ENCODE measurements around the gene RASA3. TPM values are rescaled to one million over a fixed set of nuclear protein-coding genes. Genes with fewer than 3 reads are reported as not detected.

Gene RASA3
- total RNA-seq, 1 experiment from 2014 or later, result 0.56 TPM

- Histone ChIP-seq H3K27me3 (ENCODE audit: low read length) (no peaks in the 10 kb centered on the region), H3K9me2 (replicated peaks; ENCODE audit: insufficient read depth, low read length) (no peaks in the 10 kb centered on the region), H3K4me2 (ENCODE audit: low read depth, low read length, poor library complexity, severe bottlenecking) (no peak overlapping the region), H3K36me3 (ENCODE audit: insufficient read depth, low read length) (no peaks in the 10 kb centered on the region), H3K27ac (ENCODE audit: low read length) (no peak overlapping the region), H3K79me2 (ENCODE audit: low read length) (no peaks in the 10 kb centered on the region), H3K9ac (ENCODE audit: low read length) (no peak overlapping the region), H4K20me1 (ENCODE audit: insufficient read depth, low read depth, low read length) (no peaks in the 10 kb centered on the region), H3K4me3 (ENCODE audit: low read length) (no peak overlapping the region), H3K9me3 (ENCODE audit: low read length) (no peaks in the 10 kb centered on the region; the same call in 1 of the 2 replicates), H3K4me1 (ENCODE audit: low read length) (peaks cover 13% of the 10 kb centered on the region), H2AFZ (ENCODE audit: low read length) (no peak overlapping the region)
- no peak for DNase-seq
Measured at GRCh38 chr13:114029866-114030625, 102.4 kb downstream of the RASA3 start.

GRCh38 chr13:114027826-114028225 is 104.6 kb downstream of the RASA3 start:
- no peaks in the 10 kb centered on the region for H3K9me2 ChIP-seq (replicated peaks; ENCODE audit: insufficient read depth, low read length)
- H3K79me2 ChIP-seq (ENCODE audit: low read length), result no peaks in the 10 kb centered on the region
- no peaks in the 10 kb centered on the region for H3K27me3 ChIP-seq (ENCODE audit: low read length)
- no peak overlapping the region for H3K27ac ChIP-seq (ENCODE audit: low read length)
- peaks cover 23% of the 10 kb centered on the region for H3K4me1 ChIP-seq (ENCODE audit: low read length)
- no peaks in the 10 kb centered on the region for H4K20me1 ChIP-seq (ENCODE audit: insufficient read depth, low read depth, low read length)
- DNase-seq, result no peak
- H3K9me3 ChIP-seq (ENCODE audit: low read length), result no peaks in the 10 kb centered on the region; the same call in 1 of the 2 replicates
- H3K4me2 ChIP-seq (ENCODE audit: low read depth, low read length, poor library complexity, severe bottlenecking), result peak overlapping the region; percentile 30
- H2AFZ ChIP-seq (ENCODE audit: low read length), result no peak overlapping the region
- no peak overlapping the region for H3K9ac ChIP-seq (ENCODE audit: low read length)
- no peak overlapping the region for H3K4me3 ChIP-seq (ENCODE audit: low read length)
- no peaks in the 10 kb centered on the region for H3K36me3 ChIP-seq (ENCODE audit: insufficient read depth, low read length)

- Histone ChIP-seq H3K9ac (ENCODE audit: low read length) (no peak overlapping the region), H3K9me2 (replicated peaks; ENCODE audit: insufficient read depth, low read length) (no peaks in the 10 kb centered on the region), H3K4me2 (ENCODE audit: low read depth, low read length, poor library complexity, severe bottlenecking) (peak overlapping the region; percentile 30), H2AFZ (ENCODE audit: low read length) (no peak overlapping the region), H3K79me2 (ENCODE audit: low read length) (no peaks in the 10 kb centered on the region), H3K27ac (ENCODE audit: low read length) (no peak overlapping the region), H3K27me3 (ENCODE audit: low read length) (no peaks in the 10 kb centered on the region), H3K9me3 (ENCODE audit: low read length) (no peaks in the 10 kb centered on the region; the same call in 1 of the 2 replicates), H3K4me1 (ENCODE audit: low read length) (peaks cover 23% of the 10 kb centered on the region), H3K36me3 (ENCODE audit: insufficient read depth, low read length) (no peaks in the 10 kb centered on the region), H3K4me3 (ENCODE audit: low read length) (no peak overlapping the region), H4K20me1 (ENCODE audit: insufficient read depth, low read depth, low read length) (no peaks in the 10 kb centered on the region)
- peak; percentile 47 for DNase-seq
Measured at GRCh38 chr13:114027046-114027715, 105.2 kb downstream of the RASA3 start.

GRCh38 chr13:114026481-114026880 is 105.9 kb downstream of the RASA3 start:
- Histone ChIP-seq H3K36me3 (ENCODE audit: insufficient read depth, low read length) (no peaks in the 10 kb centered on the region), H3K4me2 (ENCODE audit: low read depth, low read length, poor library complexity, severe bottlenecking) (no peak overlapping the region)

DNA sequence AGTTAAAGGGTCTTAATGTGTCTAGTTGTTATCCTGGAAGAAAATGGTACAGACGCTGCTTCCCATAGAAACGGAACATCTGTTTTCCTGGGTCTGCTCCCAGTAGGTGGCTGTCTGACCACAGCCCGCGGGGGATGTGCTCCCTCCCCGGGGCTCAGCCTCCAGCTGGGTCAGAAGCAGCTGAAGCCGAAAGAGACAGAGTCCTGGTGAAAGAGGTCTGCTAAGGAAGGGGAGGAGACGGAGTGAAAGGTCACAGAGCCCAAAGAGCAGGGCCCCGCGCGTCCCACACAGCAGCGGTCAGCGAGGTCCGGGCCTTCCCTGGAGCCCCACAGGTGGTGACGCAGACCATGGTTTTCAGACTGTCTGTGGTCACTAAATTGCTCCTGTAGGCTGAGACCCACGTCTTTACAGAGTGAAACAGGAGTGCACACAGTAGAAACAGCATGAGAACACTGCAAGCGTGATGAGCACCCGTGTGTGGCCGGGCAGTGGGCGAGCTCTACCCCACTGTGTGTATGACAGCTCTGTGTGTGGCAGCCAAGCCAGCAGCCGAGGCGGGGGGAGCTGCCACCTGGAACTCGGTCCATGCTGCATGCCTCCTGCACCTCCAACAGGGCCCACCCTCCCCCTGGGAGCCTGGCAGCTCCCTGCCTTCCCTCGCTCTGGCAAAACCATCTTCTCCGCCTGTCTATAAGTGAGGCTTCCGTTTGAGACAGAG is 106.5 kb downstream of the RASA3 start:
- Histone ChIP-seq H3K27me3 (ENCODE audit: low read length) (no peaks in the 10 kb centered on the region), H3K9ac (ENCODE audit: low read length) (no peak overlapping the region), H4K20me1 (ENCODE audit: insufficient read depth, low read depth, low read length) (no peaks in the 10 kb centered on the region), H3K9me2 (replicated peaks; ENCODE audit: insufficient read depth, low read length) (no peaks in the 10 kb centered on the region), H3K4me2 (ENCODE audit: low read depth, low read length, poor library complexity, severe bottlenecking) (no peak overlapping the region), H3K9me3 (ENCODE audit: low read length) (no peaks in the 10 kb centered on the region; the same call in 1 of the 2 replicates), H3K4me3 (ENCODE audit: low read length) (no peak overlapping the region), H3K36me3 (ENCODE audit: insufficient read depth, low read length) (no peaks in the 10 kb centered on the region), H3K27ac (ENCODE audit: low read length) (no peak overlapping the region), H3K79me2 (ENCODE audit: low read length) (no peaks in the 10 kb centered on the region), H3K4me1 (ENCODE audit: low read length) (peaks cover 23% of the 10 kb centered on the region), H2AFZ (ENCODE audit: low read length) (no peak overlapping the region)
- no peak for DNase-seq

More at GRCh38 chr13:114026481-114026880, 105.9 kb downstream of the RASA3 start:
- H3K79me2 ChIP-seq (ENCODE audit: low read length), result no peaks in the 10 kb centered on the region
- no peak overlapping the region for H2AFZ ChIP-seq (ENCODE audit: low read length)
- DNase-seq, result no peak
- no peak overlapping the region for H3K27ac ChIP-seq (ENCODE audit: low read length)
- no peaks in the 10 kb centered on the region for H3K27me3 ChIP-seq (ENCODE audit: low read length)
- H3K4me3 ChIP-seq (ENCODE audit: low read length), result no peak overlapping the region
- H3K9me2 ChIP-seq (replicated peaks; ENCODE audit: insufficient read depth, low read length), result no peaks in the 10 kb centered on the region
- no peaks in the 10 kb centered on the region; the same call in 1 of the 2 replicates for H3K9me3 ChIP-seq (ENCODE audit: low read length)
- H4K20me1 ChIP-seq (ENCODE audit: insufficient read depth, low read depth, low read length), result no peaks in the 10 kb centered on the region
- H3K9ac ChIP-seq (ENCODE audit: low read length), result no peak overlapping the region
- peaks cover 23% of the 10 kb centered on the region for H3K4me1 ChIP-seq (ENCODE audit: low read length)

DNA sequence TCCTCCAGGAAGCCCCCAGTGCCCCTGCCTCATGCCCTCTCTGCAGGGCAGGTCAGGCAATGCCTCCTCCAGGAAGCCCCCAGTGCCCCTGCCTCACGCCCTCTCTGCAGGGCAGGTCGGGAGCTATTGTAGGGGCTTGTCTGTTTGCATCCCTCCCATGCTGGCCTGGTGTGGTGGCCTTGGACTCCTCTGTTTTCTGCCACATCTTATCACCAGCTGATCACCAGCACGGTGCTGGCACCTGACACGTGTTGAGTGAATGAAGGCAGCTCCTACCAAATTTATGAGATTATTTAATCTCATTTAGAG is 107.1 kb downstream of the RASA3 start:
- H3K79me2 ChIP-seq (ENCODE audit: low read length), result no peaks in the 10 kb centered on the region
- no peak for DNase-seq
- no peak overlapping the region for H3K4me3 ChIP-seq (ENCODE audit: low read length)
- H4K20me1 ChIP-seq (ENCODE audit: insufficient read depth, low read depth, low read length), result no peaks in the 10 kb centered on the region
- H3K9me2 ChIP-seq (replicated peaks; ENCODE audit: insufficient read depth, low read length), result no peaks in the 10 kb centered on the region
- peaks cover 23% of the 10 kb centered on the region for H3K4me1 ChIP-seq (ENCODE audit: low read length)
- H3K9ac ChIP-seq (ENCODE audit: low read length), result no peak overlapping the region
- H3K4me2 ChIP-seq (ENCODE audit: low read depth, low read length, poor library complexity, severe bottlenecking), result no peak overlapping the region
- H3K27me3 ChIP-seq (ENCODE audit: low read length), result no peaks in the 10 kb centered on the region
- H2AFZ ChIP-seq (ENCODE audit: low read length), result no peak overlapping the region
- H3K27ac ChIP-seq (ENCODE audit: low read length), result no peak overlapping the region
- no peaks in the 10 kb centered on the region for H3K9me3 ChIP-seq (ENCODE audit: low read length)
- no peaks in the 10 kb centered on the region for H3K36me3 ChIP-seq (ENCODE audit: insufficient read depth, low read length)

GRCh38 chr13:114024603-114025404 is 107.6 kb downstream of the RASA3 start:
- H4K20me1 ChIP-seq (ENCODE audit: insufficient read depth, low read depth, low read length), result no peaks in the 10 kb centered on the region
- peak overlapping the region; percentile 62 for H3K4me2 ChIP-seq (ENCODE audit: low read depth, low read length, poor library complexity, severe bottlenecking)
- peak overlapping the region; percentile 38; the same call in 1 of the 2 replicates for H3K4me3 ChIP-seq (ENCODE audit: low read length)
- no peaks in the 10 kb centered on the region for H3K36me3 ChIP-seq (ENCODE audit: insufficient read depth, low read length)
- H3K9me2 ChIP-seq (replicated peaks; ENCODE audit: insufficient read depth, low read length), result no peaks in the 10 kb centered on the region
- H3K79me2 ChIP-seq (ENCODE audit: low read length), result no peaks in the 10 kb centered on the region
- peak; percentile 73 for DNase-seq
- H3K9me3 ChIP-seq (ENCODE audit: low read length), result no peaks in the 10 kb centered on the region
- H3K27ac ChIP-seq (ENCODE audit: low read length), result no peak overlapping the region
- H3K27me3 ChIP-seq (ENCODE audit: low read length), result no peaks in the 10 kb centered on the region
- peak overlapping the region; percentile 86; the same call in 1 of the 2 replicates for H2AFZ ChIP-seq (ENCODE audit: low read length)
- H3K4me1 ChIP-seq (ENCODE audit: low read length), result peaks cover 23% of the 10 kb centered on the region
- H3K9ac ChIP-seq (ENCODE audit: low read length), result peak overlapping the region; percentile 56
